Stimulated activated CD4-positive, alpha-beta T cell treated with anti-CD3 and anti-CD28 coated beads, TNF-alpha, amount 100 ng/mL, for 4 hours (primary cell): ENCODE results near the gene PDE4D.

Experiments
- DNase-seq, 3 experiments: peaks; one replicate each; pipeline ENCODE4 v3.0.0-alpha.2; 2020; ENCODE audit warnings: low read depth in 3 of 3

Gene PDE4D

GRCh38 chr5:59178071-59178470 lies 715.5 kb downstream of the PDE4D start:
- DNase-seq: no peak

GRCh38 chr5:59177644-59178043 lies 715.9 kb downstream of the PDE4D start:
- DNase-seq: no peak

- no peak for DNase-seq
These were observed 719.2 kb downstream of the PDE4D start for GRCh38 chr5:59174248-59174844.

- DNase-seq: no peak
These were observed 719.9 kb downstream of the PDE4D start for GRCh38 chr5:59173578-59173977.

GRCh38 chr5:59171131-59171530 lies 722.4 kb downstream of the PDE4D start:
- DNase-seq: no peak

GRCh38 chr5:59169768-59170150 lies 723.8 kb downstream of the PDE4D start:
- DNase-seq: no peak

- DNase-seq: no peak
These were observed 724.3 kb downstream of the PDE4D start for GRCh38 chr5:59169081-59169767.

GRCh38 chr5:59168067-59168466 lies 725.5 kb downstream of the PDE4D start:
- DNase-seq: no peak

GRCh38 chr5:59164041-59164830 lies 729.3 kb downstream of the PDE4D start:
- DNase-seq: no peak

- DNase-seq: no peak
These were observed 732.1 kb downstream of the PDE4D start for GRCh38 chr5:59161221-59162105.

GRCh38 chr5:59158637-59159391 lies 734.7 kb downstream of the PDE4D start:
- DNase-seq: no peak

GRCh38 chr5:59158165-59158564 lies 735.4 kb downstream of the PDE4D start:
- DNase-seq: no peak

- DNase-seq: no peak
These were observed 736.5 kb downstream of the PDE4D start for GRCh38 chr5:59157068-59157467.

- DNase-seq: no peak
These were observed 740.8 kb downstream of the PDE4D start for GRCh38 chr5:59152701-59153245.

GRCh38 chr5:59151162-59151889 lies 742.2 kb downstream of the PDE4D start:
- DNase-seq: no peak

GRCh38 chr5:59149827-59150226 lies 743.7 kb downstream of the PDE4D start:
- DNase-seq: no peak

GRCh38 chr5:59149271-59149670 lies 744.3 kb downstream of the PDE4D start:
- no peak for DNase-seq

GRCh38 chr5:59146729-59147128 lies 746.8 kb downstream of the PDE4D start:
- DNase-seq: no peak

GRCh38 chr5:59143926-59144333 lies 749.6 kb downstream of the PDE4D start:
- no peak for DNase-seq

GRCh38 chr5:59142927-59143326 lies 750.6 kb downstream of the PDE4D start:
- no peak for DNase-seq
